Osteoblast (primary cell): ENCODE measurements around the gene KMT5C. TPM values are rescaled to one million over a fixed set of nuclear protein-coding genes. Genes with fewer than 3 reads are reported as not detected.

Source experiments
- DNase-seq: peaks from one replicate; pipeline ENCODE4 v3.0.0; 2011; ENCODE audit warnings: low spot score, mixed read lengths; ENCODE audit not compliant: insufficient read length; ENCODE audit errors: missing footprints
- H2AFZ ChIP-seq: 2 replicates; pipeline ENCODE4 v1.6.0; 2011; ENCODE audit warnings: mild to moderate bottlenecking, low read length
- H3K27ac ChIP-seq: 2 replicates; pipeline ENCODE4 v1.5.1; 2011; ENCODE audit warnings: mild to moderate bottlenecking, low read depth, low read length, moderate library complexity
- H3K27me3 ChIP-seq: 2 replicates; pipeline ENCODE4 v1.6.0; 2012; ENCODE audit warnings: mild to moderate bottlenecking, control low read depth, inconsistent platforms, low read length, moderate library complexity; ENCODE audit not compliant: insufficient read depth
- H3K36me3 ChIP-seq: 2 replicates; pipeline ENCODE4 v1.5.1; 2011; ENCODE audit warnings: mild to moderate bottlenecking, low read length, control low read depth, moderate library complexity; ENCODE audit not compliant: insufficient read depth
- H3K4me1 ChIP-seq: 2 replicates; pipeline ENCODE4 v1.5.1; 2011; ENCODE audit warnings: mild to moderate bottlenecking, low read length, control low read depth, moderate library complexity; ENCODE audit not compliant: insufficient read depth
- H3K4me2 ChIP-seq: 2 replicates; pipeline ENCODE4 v1.6.0; 2011; ENCODE audit warnings: mild to moderate bottlenecking, low read length; ENCODE audit not compliant: insufficient read depth
- H3K4me3 ChIP-seq: fragments of 200-600 bp; sonication (generic); 3 replicates; pipeline ENCODE4 v1.5.1; 2012; ENCODE audit warnings: mild to moderate bottlenecking, low read length, inconsistent platforms; ENCODE audit not compliant: insufficient read depth
- H3K79me2 ChIP-seq: 2 replicates; pipeline ENCODE4 v1.6.0; 2012; ENCODE audit warnings: mild to moderate bottlenecking, low read length, control low read depth, inconsistent platforms; ENCODE audit not compliant: insufficient read depth
- H3K9me3 ChIP-seq: 2 replicates; pipeline ENCODE4 v1.5.1; 2011; ENCODE audit warnings: low read depth, low read length, control low read depth
- H4K20me1 ChIP-seq: 2 replicates; pipeline ENCODE4 v1.6.0; 2012; ENCODE audit warnings: mild to moderate bottlenecking, low read length, control low read depth; ENCODE audit not compliant: insufficient read depth
- CTCF ChIP-seq: IDR thresholded peaks from 2 replicates; pipeline ENCODE4 v1.5.1; 2011; ENCODE audit warnings: mild to moderate bottlenecking, low read depth, low read length, moderate library complexity; ENCODE audit errors: extremely low read depth
- total RNA-seq: library from RNA; depleted of rRNA; stranded (reverse); fragments of >200 nt; gene quantifications from 2 replicates; pipeline ENCODE4 v1.2.3, GENCODE V29; 2012

KMT5C gene
- total RNA-seq, 1 donor: 10.9 TPM

- H3K79me2 ChIP-seq: no peaks in the 10 kb centered on the region
- no peaks in the 10 kb centered on the region for H4K20me1 ChIP-seq
- peak overlapping the region; percentile 77 for H3K4me2 ChIP-seq
- no peaks in the 10 kb centered on the region for H3K36me3 ChIP-seq
- peaks cover 47% of the 10 kb centered on the region for H3K27me3 ChIP-seq
- H3K27ac ChIP-seq: no peak overlapping the region
- no peaks in the 10 kb centered on the region for H3K9me3 ChIP-seq
- no peak for TF ChIP-seq CTCF
- DNase-seq: peak; percentile 91
- peak overlapping the region; percentile 15 for H2AFZ ChIP-seq
- H3K4me1 ChIP-seq: peaks cover 6% of the 10 kb centered on the region
- H3K4me3 ChIP-seq: peak overlapping the region; percentile 64
Observed at GRCh38 chr19:55353356-55353802, 13.7 kb downstream of the KMT5C start.

GRCh38 chr19:55353803-55354697 is 14.4 kb downstream of the KMT5C start:
- Histone ChIP-seq H3K4me3 (peak overlapping the region; percentile 64), H3K27me3 (peaks cover 47% of the 10 kb centered on the region), H2AFZ (peak overlapping the region; percentile 15), H4K20me1 (no peaks in the 10 kb centered on the region), H3K4me1 (peaks cover 6% of the 10 kb centered on the region), H3K9me3 (no peaks in the 10 kb centered on the region), H3K36me3 (no peaks in the 10 kb centered on the region), H3K4me2 (peak overlapping the region; percentile 77), H3K79me2 (no peaks in the 10 kb centered on the region), H3K27ac (no peak overlapping the region)
- TF ChIP-seq CTCF: no peak
- peak; percentile 98 for DNase-seq

- H3K27me3 ChIP-seq: peaks cover 47% of the 10 kb centered on the region
- peaks cover 6% of the 10 kb centered on the region for H3K4me1 ChIP-seq
- no peaks in the 10 kb centered on the region for H3K36me3 ChIP-seq
- H3K27ac ChIP-seq: no peak within 1 kb of the TSS
- TF ChIP-seq CTCF: no peak
- peak within 1 kb of the TSS; percentile 64 for H3K4me3 ChIP-seq
- no peaks in the 10 kb centered on the region for H3K79me2 ChIP-seq
- no peaks in the 10 kb centered on the region for H3K9me3 ChIP-seq
- H3K4me2 ChIP-seq: peak within 1 kb of the TSS; percentile 77
- no peak for DNase-seq
- H2AFZ ChIP-seq: peak within 1 kb of the TSS; percentile 15
- no peaks in the 10 kb centered on the region for H4K20me1 ChIP-seq
Observed at GRCh38 chr19:55354698-55355212, 15.1 kb downstream of the KMT5C start, which contains the start of gene COX6B2. COX6B2 (minus strand) TSS chr19:55354719; CDS start chr19:55354521, 198 bp downstream.

- no peak for TF ChIP-seq CTCF
- Histone ChIP-seq H3K4me1 (peaks cover 6% of the 10 kb centered on the region), H2AFZ (no peak overlapping the region), H3K27ac (no peak overlapping the region), H3K4me3 (no peak overlapping the region), H3K36me3 (no peaks in the 10 kb centered on the region), H3K27me3 (peaks cover 47% of the 10 kb centered on the region), H4K20me1 (no peaks in the 10 kb centered on the region), H3K79me2 (no peaks in the 10 kb centered on the region), H3K9me3 (no peaks in the 10 kb centered on the region), H3K4me2 (no peak overlapping the region)
- no peak for DNase-seq
Observed at GRCh38 chr19:55355213-55355821, 15.6 kb downstream of the KMT5C start.
